ENCODE results near the gene PRKCA.
"Not testable (repeated sequence)": the region's sequence is repeated elsewhere in the genome, so short reads cannot be mapped to it uniquely, and the experiment has no call there.

The PRKCA gene

DNA sequence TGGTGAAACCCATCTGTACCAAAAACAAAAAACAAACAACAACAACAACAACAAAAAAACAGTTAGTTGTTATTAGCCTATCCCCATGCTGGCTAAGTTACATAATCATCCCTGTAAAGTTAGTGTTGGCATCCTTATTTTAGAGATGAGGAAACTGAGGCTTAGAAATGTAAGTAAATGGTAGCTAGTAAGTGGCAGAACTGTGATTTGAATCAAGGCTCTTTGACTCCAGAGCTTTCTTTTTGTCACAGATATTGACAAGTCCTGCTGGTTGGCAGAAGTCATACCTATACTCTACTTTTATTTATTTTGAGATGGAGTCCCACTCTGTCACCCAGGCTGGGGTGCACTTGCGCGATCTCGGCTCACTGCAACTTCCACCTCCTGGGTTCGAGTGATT, 42.1 kb downstream of the PRKCA start:
- TF ChIP-seq, protein P1, sequence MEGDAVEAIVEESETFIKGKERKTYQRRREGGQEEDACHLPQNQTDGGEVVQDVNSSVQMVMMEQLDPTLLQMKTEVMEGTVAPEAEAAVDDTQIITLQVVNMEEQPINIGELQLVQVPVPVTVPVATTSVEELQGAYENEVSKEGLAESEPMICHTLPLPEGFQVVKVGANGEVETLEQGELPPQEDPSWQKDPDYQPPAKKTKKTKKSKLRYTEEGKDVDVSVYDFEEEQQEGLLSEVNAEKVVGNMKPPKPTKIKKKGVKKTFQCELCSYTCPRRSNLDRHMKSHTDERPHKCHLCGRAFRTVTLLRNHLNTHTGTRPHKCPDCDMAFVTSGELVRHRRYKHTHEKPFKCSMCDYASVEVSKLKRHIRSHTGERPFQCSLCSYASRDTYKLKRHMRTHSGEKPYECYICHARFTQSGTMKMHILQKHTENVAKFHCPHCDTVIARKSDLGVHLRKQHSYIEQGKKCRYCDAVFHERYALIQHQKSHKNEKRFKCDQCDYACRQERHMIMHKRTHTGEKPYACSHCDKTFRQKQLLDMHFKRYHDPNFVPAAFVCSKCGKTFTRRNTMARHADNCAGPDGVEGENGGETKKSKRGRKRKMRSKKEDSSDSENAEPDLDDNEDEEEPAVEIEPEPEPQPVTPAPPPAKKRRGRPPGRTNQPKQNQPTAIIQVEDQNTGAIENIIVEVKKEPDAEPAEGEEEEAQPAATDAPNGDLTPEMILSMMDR (conservative IDR thresholded peaks at IDR 0.05; ENCODE audit: low read length), result no peak
- DNase-seq (ENCODE audit: low read depth), result no peak

DNA sequence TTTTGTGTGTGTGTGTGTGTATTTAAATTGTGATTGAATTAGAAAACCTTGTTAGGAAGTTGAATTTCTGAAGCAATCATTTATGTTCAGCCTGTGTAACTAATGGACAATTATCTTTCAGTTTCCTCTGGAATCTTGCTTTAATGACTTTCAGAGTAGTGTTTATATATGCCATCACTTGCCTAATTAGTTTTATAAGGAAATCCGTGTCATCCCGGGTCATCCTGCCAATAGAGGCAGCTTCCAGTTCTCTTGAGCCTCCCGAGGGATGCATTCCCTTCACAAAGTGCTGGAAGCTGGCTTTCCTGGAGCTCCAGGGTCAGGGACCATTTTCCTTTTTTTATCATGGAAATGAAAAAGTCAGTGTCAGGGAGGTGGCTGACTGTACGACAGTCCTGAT, 42.9 kb downstream of the PRKCA start:
- TF ChIP-seq, protein P1 (conservative IDR thresholded peaks at IDR 0.05; ENCODE audit: low read length), result no peak

More for the DNA sequence above, 42.1 kb downstream of the PRKCA start:
- H3K4me3 ChIP-seq (ENCODE audit: low read length), result no peak overlapping the region

DNA sequence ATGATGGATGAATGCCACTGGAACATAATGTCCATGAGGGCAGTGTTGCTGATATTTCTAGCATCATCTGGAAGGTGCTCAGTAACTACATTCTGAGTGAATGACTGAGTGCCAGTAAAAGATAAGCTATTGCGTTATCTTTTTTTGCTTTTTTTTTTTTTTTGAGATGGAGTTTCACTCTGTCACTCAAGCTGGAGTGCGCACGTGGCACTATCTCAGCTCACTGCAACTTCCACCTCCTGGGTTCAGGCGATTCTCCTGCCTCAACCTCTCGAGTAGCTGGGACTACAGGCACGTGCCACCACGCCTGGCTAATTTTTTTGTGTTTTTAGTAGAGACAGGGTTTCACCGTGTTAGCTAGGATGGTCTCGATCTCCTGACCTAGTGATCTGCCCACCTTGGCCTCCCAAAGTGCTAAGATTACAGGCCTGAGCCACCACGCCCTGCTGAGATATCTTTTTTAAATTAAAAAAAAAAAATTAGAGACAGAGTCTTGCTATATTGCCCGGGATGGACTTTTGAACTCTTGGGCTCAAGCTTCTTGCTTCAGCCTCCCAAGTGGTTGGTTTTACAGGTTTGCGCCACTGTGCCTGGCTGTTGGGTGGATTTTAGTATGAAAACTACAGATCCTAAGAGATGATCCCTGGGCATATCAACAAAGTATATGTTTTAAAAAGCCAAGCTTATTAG, 43.7 kb downstream of the PRKCA start:
- H3K4me3 ChIP-seq (ENCODE audit: low read length), result not testable (repeated sequence)

More for the DNA sequence above, 42.9 kb downstream of the PRKCA start:
- DNase-seq (ENCODE audit: low read depth), result peak; percentile 33
- no peak overlapping the region for H3K4me3 ChIP-seq (ENCODE audit: low read length)

DNA sequence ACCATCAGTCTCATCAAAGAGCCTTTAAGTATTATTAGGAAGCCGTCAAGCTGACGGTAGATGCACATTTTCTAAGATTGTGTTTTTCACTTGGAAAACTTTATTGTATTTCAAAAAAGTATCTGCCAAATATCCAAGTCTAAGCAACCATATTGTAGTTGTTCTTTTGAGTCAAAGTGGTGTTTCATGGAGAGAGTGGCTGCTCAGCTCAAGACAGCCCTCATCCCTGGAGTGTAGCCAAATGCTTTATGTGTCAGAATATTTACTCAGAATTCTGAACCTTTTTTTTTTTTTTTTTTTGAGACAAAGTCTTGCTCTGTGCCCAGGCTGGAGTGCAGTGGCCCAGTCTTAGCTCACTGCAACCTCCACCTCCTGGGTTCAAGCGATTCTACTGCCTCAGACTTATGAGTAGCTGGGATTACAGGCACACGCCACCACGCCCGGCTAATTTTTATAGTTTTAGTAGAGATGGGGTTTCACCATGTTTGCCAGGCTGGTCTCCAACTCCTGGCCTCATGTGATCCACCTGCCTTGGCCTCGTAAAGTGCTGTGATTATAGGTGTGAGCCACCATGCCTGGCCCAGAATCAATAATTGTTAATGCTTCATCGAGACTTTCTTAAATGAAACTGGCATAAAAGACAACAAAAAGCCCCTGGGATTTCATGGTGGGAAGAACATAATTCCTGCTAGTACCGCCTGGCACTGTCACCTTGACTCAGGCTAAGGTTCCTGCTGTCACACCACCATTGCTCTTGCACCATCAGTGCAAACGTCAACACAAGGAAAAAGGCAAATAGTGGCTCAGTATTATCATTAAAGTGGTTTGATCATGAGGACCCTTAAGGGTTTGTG, 45.5 kb downstream of the PRKCA start:
- peak; percentile 44 for DNase-seq (ENCODE audit: low read depth)
- TF ChIP-seq, protein P1 (conservative IDR thresholded peaks at IDR 0.05; ENCODE audit: low read length), result no peak
- H3K4me3 ChIP-seq (ENCODE audit: low read length), result no peak overlapping the region

More for the DNA sequence above, 43.7 kb downstream of the PRKCA start:
- not testable (repeated sequence) for DNase-seq (ENCODE audit: low read depth)

DNA sequence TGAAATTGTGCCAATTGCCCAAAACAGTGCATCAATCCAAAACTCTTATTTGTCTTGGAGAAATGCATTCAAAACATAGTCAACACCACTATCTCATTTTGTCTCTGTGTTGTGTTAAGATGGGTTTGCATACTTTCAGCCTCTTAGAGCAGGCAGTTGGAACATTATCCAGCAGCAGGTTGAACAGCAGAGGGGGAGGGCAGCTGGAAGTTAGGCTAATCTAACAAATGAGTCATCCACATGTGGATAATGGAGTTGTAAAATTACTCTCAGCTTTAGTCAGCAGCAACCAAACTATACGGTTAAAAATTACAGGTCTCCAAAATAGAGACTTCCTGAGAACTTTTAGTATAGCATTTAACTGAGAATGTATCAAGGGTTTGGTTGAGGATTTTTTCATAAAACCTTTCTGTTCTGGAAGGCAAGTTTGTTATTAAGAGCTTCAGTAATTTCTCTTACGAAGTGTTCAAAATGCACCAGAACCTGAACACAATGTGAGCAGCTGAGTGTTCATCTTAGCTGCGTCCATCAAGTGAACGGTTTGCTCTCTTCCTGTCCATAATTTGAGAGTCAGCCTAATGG, 46.3 kb downstream of the PRKCA start:
- DNase-seq (ENCODE audit: low read depth), result peak; percentile 65
- TF ChIP-seq, protein P1 (conservative IDR thresholded peaks at IDR 0.05; ENCODE audit: low read length), result no peak
- no peak overlapping the region for H3K4me3 ChIP-seq (ENCODE audit: low read length)

DNA sequence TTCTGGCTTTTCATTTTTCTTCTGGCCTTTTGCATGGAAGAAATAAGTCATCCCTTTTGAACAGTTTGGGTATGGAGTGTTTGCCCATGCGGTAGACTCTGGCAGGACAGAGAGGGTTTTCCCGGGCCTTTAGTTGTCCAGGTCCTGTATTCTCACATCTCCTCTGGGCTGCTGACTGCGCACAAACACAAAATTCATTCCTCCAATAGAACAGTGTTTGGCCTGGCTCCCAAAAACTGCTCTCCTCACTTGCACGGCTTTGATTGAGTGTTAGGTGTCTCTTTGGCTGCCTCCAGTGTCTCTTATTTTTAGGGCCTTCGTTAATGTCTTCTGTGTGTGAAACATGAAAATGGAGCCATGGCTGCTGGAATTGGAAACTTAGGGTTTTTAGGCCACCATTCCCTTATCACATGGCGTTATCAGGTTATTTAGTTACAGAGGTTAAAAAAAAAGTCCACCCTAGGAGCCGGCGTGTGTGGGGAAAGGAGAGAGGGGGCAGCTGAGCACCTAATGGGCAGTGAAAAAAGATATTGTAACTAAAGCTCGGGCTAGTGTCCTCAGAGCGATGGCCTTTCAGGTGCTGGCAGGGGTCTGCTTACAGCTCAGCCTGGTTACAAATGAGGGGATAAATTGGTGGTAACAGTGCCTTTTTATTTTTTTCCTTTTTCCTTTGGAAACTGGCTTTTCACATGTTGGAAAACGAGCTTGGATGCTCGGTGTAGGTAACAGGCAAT, 47.3 kb downstream of the PRKCA start:
- TF ChIP-seq, protein P1 (conservative IDR thresholded peaks at IDR 0.05; ENCODE audit: low read length), result no peak
- no peak for DNase-seq (ENCODE audit: low read depth)
- H3K4me3 ChIP-seq (ENCODE audit: low read length), result no peak overlapping the region

DNA sequence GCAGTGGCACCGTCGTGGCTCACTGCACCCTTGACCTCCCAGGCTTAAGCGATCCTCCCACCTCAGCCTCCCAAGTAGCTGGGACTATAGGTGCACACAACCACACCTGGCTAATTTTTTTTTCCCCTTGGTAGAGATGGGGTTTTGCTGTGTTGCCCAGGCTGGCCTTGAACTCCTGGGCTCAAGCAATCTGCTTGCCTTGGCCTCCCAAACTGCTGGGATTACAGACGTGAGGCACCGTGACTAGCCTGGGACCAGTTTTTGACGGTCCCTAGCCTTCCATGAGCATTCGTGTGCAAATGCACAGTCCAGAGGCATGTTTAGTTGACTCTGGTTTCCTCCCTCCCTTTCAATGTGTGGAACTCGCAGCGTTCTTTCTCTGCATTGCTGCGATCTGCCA, 48.2 kb downstream of the PRKCA start:
- not testable (repeated sequence) for DNase-seq (ENCODE audit: low read depth); H3K4me3 ChIP-seq (ENCODE audit: low read length)
